MCF 10A (cell line): ENCODE results near the gene CHRNB4. TPM values are rescaled to one million over a fixed set of nuclear protein-coding genes. Genes with fewer than 3 reads are reported as not detected.

Source experiments
- BruUV-seq: library from RNA; stranded (reverse); fragments of 400-500 nt; replicated peaks from 2 replicates; lab custom pipeline; 2021; lab: Mats Ljungman, UMichigan
- CTCF ChIA-PET: fragments of 300-600 bp; sonication (Branson Sonifier 250); formaldehyde crosslinking; extraction: SDS; loops from one replicate; lab custom pipeline; 2021; ENCODE audit warnings: antibody characterized with exemption, inconsistent platforms; lab: Yijun Ruan, JAX
- POLR2A ChIA-PET: fragments of 300-600, 350-650 bp; sonication (Branson Sonifier 250); formaldehyde crosslinking; extraction: SDS; loops from one replicate; lab custom pipeline; 2020; ENCODE audit warnings: antibody characterized with exemption, inconsistent platforms; lab: Yijun Ruan, JAX
- DNase-seq: peaks from one replicate; pipeline ENCODE4 v3.0.0-alpha.2; 2018; ENCODE audit not compliant: unreplicated experiment
- H3K27ac Mint-ChIP-seq: one replicate; pipeline ENCODE4 v1.8.0; 2022; ENCODE audit warnings: mild to moderate bottlenecking, low read depth, mixed read lengths; ENCODE audit not compliant: unreplicated experiment
- H3K27me3 Mint-ChIP-seq: one replicate; pipeline ENCODE4 v1.8.0; 2022; ENCODE audit warnings: mixed read lengths; ENCODE audit not compliant: insufficient read depth, unreplicated experiment
- H3K36me3 Mint-ChIP-seq: one replicate; pipeline ENCODE4 v1.8.0; 2022; ENCODE audit warnings: mild to moderate bottlenecking, moderate library complexity, mixed read lengths; ENCODE audit not compliant: insufficient read depth, unreplicated experiment
- H3K4me1 Mint-ChIP-seq: one replicate; pipeline ENCODE4 v1.8.0; 2022; ENCODE audit warnings: mixed read lengths; ENCODE audit not compliant: insufficient read depth, unreplicated experiment
- H3K4me3 Mint-ChIP-seq: one replicate; pipeline ENCODE4 v1.8.0; 2022; ENCODE audit warnings: mild to moderate bottlenecking, moderate library complexity, mixed read lengths; ENCODE audit not compliant: unreplicated experiment
- H3K9me3 Mint-ChIP-seq: one replicate; pipeline ENCODE4 v1.8.0; 2022; ENCODE audit warnings: mixed read lengths; ENCODE audit not compliant: unreplicated experiment
- CTCF ChIP-seq: fragments of 200-600 bp; IDR thresholded peaks from one replicate; pipeline ENCODE4 v1.8.0; 2022; ENCODE audit warnings: antibody characterized with exemption, mild to moderate bottlenecking; ENCODE audit not compliant: unreplicated experiment
- intact Hi-C: fragments of 100-400 bp; cut with micrococcal nuclease; formaldehyde crosslinking; loops from 2 replicates; pipeline ENCODE4 v1.14.1; 2022
- total RNA-seq: library from RNA; stranded (reverse); gene quantifications from 2 replicates; pipeline ENCODE4 v1.2.3, GENCODE V29; 2022

CHRNB4 gene
- total RNA-seq, 1 experiment from 2014 or later = not detected

DNA sequence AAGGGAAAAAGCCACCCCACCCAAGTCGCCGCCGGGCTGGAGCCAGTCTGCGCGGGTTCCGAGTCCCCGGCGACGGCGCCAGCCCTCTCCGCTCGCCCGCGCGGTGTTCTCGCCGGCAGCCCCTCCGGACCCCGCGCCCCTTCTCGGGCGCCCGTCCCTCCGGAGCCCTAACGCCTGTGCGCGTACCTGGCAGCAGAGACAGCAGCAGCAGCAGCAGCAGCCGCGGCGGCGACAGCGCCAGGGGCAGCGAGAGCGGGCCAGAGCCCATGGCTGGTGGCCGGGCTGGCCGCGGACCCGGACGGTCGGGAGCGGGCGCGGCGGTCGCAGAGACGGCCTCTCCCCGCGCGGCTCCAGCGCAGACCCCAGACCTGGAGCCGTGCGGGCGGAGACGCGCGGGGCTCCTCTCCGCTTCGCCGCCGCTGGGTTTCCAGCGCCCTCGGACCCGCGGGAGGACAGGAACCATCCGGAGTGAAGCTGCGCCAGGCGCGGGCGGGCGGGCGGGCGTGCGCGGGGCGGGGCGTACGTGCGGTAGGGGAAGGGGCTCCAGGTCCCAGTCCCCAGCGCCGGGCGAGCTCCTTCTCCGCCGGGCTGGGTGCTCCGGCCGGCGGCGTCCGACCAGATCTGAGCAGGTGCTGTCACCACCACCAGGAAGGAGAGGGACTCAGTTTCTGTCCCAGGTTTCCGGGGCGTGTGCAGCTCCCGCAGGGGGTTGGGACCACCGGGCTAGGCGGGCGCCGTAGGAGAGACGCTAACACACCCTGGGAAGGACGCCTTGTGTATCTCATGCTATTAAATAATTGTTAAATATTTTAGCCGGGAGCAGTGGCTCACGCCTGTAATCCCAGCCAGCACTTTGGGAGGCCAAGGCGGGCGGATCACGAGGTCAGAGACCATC, 20.2 kb downstream of the CHRNB4 start, which contains the start of gene CHRNA3:
Gene CHRNA3, minus strand, starts transcription at position 470 of the 895 bp plus-strand sequence. Its CDS starts 202 bp downstream, at position 268.
- H3K27me3 Mint-ChIP-seq = peaks cover 31% of the 10 kb centered on the region
- no peaks in the 10 kb centered on the region for H3K9me3 Mint-ChIP-seq
- intact Hi-C loops = no loop called here
- H3K36me3 Mint-ChIP-seq = no peaks in the 10 kb centered on the region
- no peak within 1 kb of the TSS for H3K4me3 Mint-ChIP-seq
- ChIA-PET CTCF (interaction anchor here (1.6 kb wide), 1 partner anchor 19 kb away, joined by 6 read pairs; no protein-coding TSS in a partner anchor), POLR2A (no interaction called here)
- TF ChIP-seq CTCF = no peak
- BruUV-seq = no TSS peak
- H3K27ac Mint-ChIP-seq = no peak within 1 kb of the TSS
- no peaks in the 10 kb centered on the region for H3K4me1 Mint-ChIP-seq
- DNase-seq = no peak

GRCh38 chr15:78620021-78620526, 20.9 kb downstream of the CHRNB4 start:
- intact Hi-C loops = no loop called here
- ChIA-PET CTCF (interaction anchor here (0.7 to 3.2 kb wide), 6 partner anchors 10 to 130 kb away, joined by 4 to 21 read pairs (median 5); no protein-coding TSS in a partner anchor), POLR2A (no interaction called here)
- Mint-ChIP-seq H3K9me3 (no peaks in the 10 kb centered on the region), H3K4me3 (no peak overlapping the region), H3K36me3 (no peaks in the 10 kb centered on the region), H3K27ac (no peak overlapping the region), H3K4me1 (no peaks in the 10 kb centered on the region), H3K27me3 (peaks cover 31% of the 10 kb centered on the region)
- TF ChIP-seq CTCF = no peak
- no TSS peak for BruUV-seq
- no peak for DNase-seq

DNA sequence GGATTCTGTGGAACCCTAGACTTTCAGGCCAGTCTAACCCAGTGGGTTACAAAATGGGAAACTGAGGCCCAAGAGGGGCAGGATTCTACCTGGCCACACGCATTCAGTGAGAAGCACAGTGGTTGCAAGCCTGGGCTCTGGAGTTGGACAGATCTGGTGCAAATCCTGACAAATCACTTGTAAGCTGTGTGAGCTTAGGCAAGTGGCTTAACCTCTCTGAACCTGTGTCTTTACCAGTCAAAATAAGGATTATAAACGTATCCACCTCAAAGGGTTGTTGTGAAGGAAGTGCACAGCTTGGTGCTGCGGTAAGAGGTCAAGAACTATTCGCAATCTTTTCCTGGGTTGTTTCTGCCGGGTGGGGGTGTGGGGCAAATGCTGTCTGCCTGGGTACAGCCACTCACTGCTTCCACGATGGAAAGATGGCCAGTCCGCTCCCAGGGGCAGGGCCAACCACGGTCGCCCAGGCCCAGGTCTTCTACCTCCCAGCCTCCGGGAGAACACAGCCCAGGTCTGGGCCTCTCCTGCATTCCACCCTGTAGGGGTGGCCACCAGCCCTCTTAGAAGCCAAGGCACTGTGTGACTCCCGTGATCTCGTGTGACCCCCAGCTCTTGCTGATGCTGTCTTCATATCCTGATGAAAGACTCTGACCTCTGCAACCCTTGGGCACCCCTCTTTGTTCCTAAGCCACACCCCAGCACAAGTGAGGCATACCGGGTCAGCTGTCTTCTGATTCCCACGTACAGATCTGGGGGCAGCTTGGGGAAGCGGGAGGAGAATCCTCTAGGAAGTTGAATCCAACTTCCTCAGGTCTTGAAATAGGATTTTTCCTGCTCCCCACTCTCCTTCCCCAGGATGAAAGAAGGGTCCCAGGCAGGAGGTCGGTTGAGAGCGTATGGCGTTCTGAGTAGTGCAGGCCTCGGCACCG, 21.7 kb downstream of the CHRNB4 start:
- Mint-ChIP-seq H3K9me3 (no peaks in the 10 kb centered on the region), H3K4me3 (no peak overlapping the region), H3K27me3 (peaks cover 31% of the 10 kb centered on the region), H3K27ac (no peak overlapping the region), H3K4me1 (no peaks in the 10 kb centered on the region), H3K36me3 (no peaks in the 10 kb centered on the region)
- BruUV-seq = no TSS peak
- ChIA-PET POLR2A (no interaction called here), CTCF (interaction anchor here (0.6 to 3.2 kb wide), 13 partner anchors 11 to 1655 kb away, joined by 3 to 21 read pairs (median 5); no protein-coding TSS in a partner anchor)
- intact Hi-C loops = no loop called here
- TF ChIP-seq CTCF = no peak
- DNase-seq = no peak
